OCI-LY1 (cell line): Measurements from ENCODE around the gene POLE3.

ENCODE experiments used
- CTCF ChIP-seq: fragments of 200-600 bp; sonication (generic), shearing (Covaris generic); IDR thresholded peaks from 2 replicates; pipeline ENCODE4 v1.5.1; 2017; ENCODE audit warnings: mild to moderate bottlenecking, antibody characterized with exemption, low read length, moderate library complexity, mixed read lengths
- EZH2 ChIP-seq: fragments of 200-600 bp; sonication (generic), shearing (Covaris generic); IDR thresholded peaks from 2 replicates; pipeline ENCODE4 v1.8.0; 2017; ENCODE audit warnings: borderline replicate concordance, mixed run types, mild to moderate bottlenecking, antibody characterized with exemption, low read length, moderate library complexity, mixed read lengths

GRCh38 chr9:113373676-113374392 is 36.6 kb downstream of the POLE3 start:
- TF ChIP-seq EZH2 (no peak), CTCF (no peak)
